Astrocyte of the cerebellum (primary cell): Measurements from ENCODE around the gene LAT.
A peak's percentile ranks its signal among the peaks of the same experiment; 100 is the strongest.
"Not testable (repeated sequence)": the region's sequence is repeated elsewhere in the genome, so short reads cannot be mapped to it uniquely, and the experiment has no call there.

Experiments
- DNase-seq: peaks from one replicate; pipeline ENCODE4 v3.0.0-alpha.2; 2011; ENCODE audit warnings: low read depth
- H3K4me3 ChIP-seq: 2 replicates; pipeline ENCODE4 v1.5.1; 2011; ENCODE audit warnings: mild to moderate bottlenecking, low read depth, low read length, moderate library complexity
- CTCF ChIP-seq: IDR thresholded peaks from 2 replicates; pipeline ENCODE4 v1.5.1; 2012; ENCODE audit warnings: low read length, low read depth, moderate library complexity, mild to moderate bottlenecking; ENCODE audit errors: missing control alignments
- in situ Hi-C: cut with HindIII; loops from 2 replicates; pipeline ENCODE4 v1.10.0; 2017; ENCODE audit warnings: low sequenced_read_pairs

The LAT gene

GRCh38 chr16:28964072-28964471, 20.8 kb upstream of the LAT start:
- in situ Hi-C loops = loop anchor here (5.0 kb wide), 1 partner anchor 92 kb away; no protein-coding TSS in a partner anchor
- DNase-seq = no peak

GRCh38 chr16:28964496-28964895, 20.4 kb upstream of the LAT start:
- no peak for DNase-seq
- in situ Hi-C loops = loop anchor here (5.0 kb wide), 1 partner anchor 92 kb away; no protein-coding TSS in a partner anchor
- no peak overlapping the region for H3K4me3 ChIP-seq
- TF ChIP-seq CTCF = no peak

More at GRCh38 chr16:28964072-28964471, 20.8 kb upstream of the LAT start:
- H3K4me3 ChIP-seq = no peak overlapping the region
- TF ChIP-seq CTCF = no peak

GRCh38 chr16:28967156-28967555, 17.7 kb upstream of the LAT start:
- H3K4me3 ChIP-seq = no peak overlapping the region
- in situ Hi-C loops = no loop called here
- no peak for TF ChIP-seq CTCF
- DNase-seq = no peak

- in situ Hi-C loops, H3K4me3 ChIP-seq, DNase-seq: not testable (repeated sequence)
These were observed 15.2 kb upstream of the LAT start for GRCh38 chr16:28969696-28970095.

GRCh38 chr16:28974007-28974436, 10.8 kb upstream of the LAT start:
- in situ Hi-C loops = no loop called here
- peak; percentile 90 for TF ChIP-seq CTCF
- peak; percentile 55 for DNase-seq
- peak overlapping the region; percentile 98 for H3K4me3 ChIP-seq

- in situ Hi-C loops = no loop called here
- DNase-seq = peak; percentile 94
- TF ChIP-seq CTCF = no peak
- H3K4me3 ChIP-seq = peak within 1 kb of the TSS; percentile 98
These were observed 10.3 kb upstream of the LAT start, which contains the start of gene SPNS1 for GRCh38 chr16:28974437-28975157. TSS of gene SPNS1 (plus strand) at chr16:28974778. CDS start at chr16:28975152, 374 bp downstream.

- in situ Hi-C loops = no loop called here
- peak overlapping the region; percentile 98 for H3K4me3 ChIP-seq
- no peak for TF ChIP-seq CTCF
- DNase-seq = no peak
These were observed 9.7 kb upstream of the LAT start for GRCh38 chr16:28975158-28975599.
